Stomach (tissue), 9 donors: Measurements from ENCODE around the gene CACNG4. TPM values are rescaled to one million over a fixed set of nuclear protein-coding genes. Genes with fewer than 3 reads are reported as not detected.

Experiments used
- DNase-seq, 2 donors: peaks; one replicate each; pipeline versions ENCODE4 v3.0.0 to v3.0.0-alpha.2; 2013 to 2019
- H3K27ac ChIP-seq, 5 donors: fragments of 200-600 bp in 4 of 5; sonication (generic) in 4 of 5; one replicate each; pipeline ENCODE4 v1.5.1; 2013 to 2019; ENCODE audit warnings: mild to moderate bottlenecking in 1 of 5, moderate library complexity in 1 of 5
- H3K27me3 ChIP-seq, 3 donors: fragments of 200-600 bp; sonication (generic); one replicate each; pipeline ENCODE4 v1.5.1; 2017 to 2019; ENCODE audit warnings: mixed run types in 1 of 3
- H3K36me3 ChIP-seq, 4 donors: fragments of 200-600 bp; sonication (generic); 1 replicate in 3 of 4; 2 replicates in 1 of 4; pipeline ENCODE4 v1.5.1; 2016 to 2019
- H3K4me1 ChIP-seq, 4 donors: fragments of 200-600 bp; sonication (generic); one replicate each; pipeline ENCODE4 v1.5.1; 2016 to 2019
- H3K4me3 ChIP-seq, 4 donors: fragments of 200-600 bp; sonication (generic) in 3 of 4; one replicate each; pipeline ENCODE4 v1.5.1; 2016 to 2019; ENCODE audit warnings: mild to moderate bottlenecking in 1 of 4
- H3K9me3 ChIP-seq, 4 donors: fragments of 200-600 bp; sonication (generic); one replicate each; pipeline ENCODE4 v1.5.1; 2016 to 2019
- EP300 ChIP-seq: sonication (generic); formaldehyde crosslinking; IDR thresholded peaks from one replicate; pipeline ENCODE4 v1.6.1; 2017; ENCODE audit warnings: antibody characterized with exemption
- POLR2A ChIP-seq, 4 donors: fragments of 450-650 bp; IDR thresholded peaks; one replicate each; pipeline ENCODE4 v1.6.1; 2016; ENCODE audit warnings: antibody characterized with exemption in 4 of 4, control low read depth in 2 of 4, mild to moderate bottlenecking in 1 of 4, moderate library complexity in 1 of 4
- POLR2AphosphoS5 ChIP-seq, 3 donors: sonication (generic); formaldehyde crosslinking; IDR thresholded peaks; one replicate each; pipeline ENCODE4 v1.6.1; 2016; ENCODE audit warnings: antibody characterized with exemption in 3 of 3
- WGBS, 5 donors: extraction: QIAGEN DNeasy Blood & Tissue Kit in 3 of 5; methylation state at CpG; one replicate each; pipeline versions ENCODE4 v1.1.5 to v1.1.7; 2013 to 2018; 5-methylcytosine and 5-hydroxymethylcytosine counted together
- intact Hi-C: fragments of 100-400 bp; cut with DNase I; formaldehyde crosslinking; loops from one replicate; pipeline ENCODE4 v1.15.1; 2023; ENCODE audit warnings: low total_unique reads
- polyA plus RNA-seq, 3 donors: library from polyadenylated mRNA; stranded (reverse); fragments of 200-250 nt; gene quantifications; one replicate each; pipeline ENCODE4 v1.2.3, GENCODE V29; 2013
- total RNA-seq, 5 donors: library from RNA; depleted of rRNA; stranded (reverse); fragments of >200 nt; gene quantifications; one replicate each; pipeline versions ENCODE4 v1.1.0 to v1.2.3, GENCODE V29; 2014 to 2016
- TF ChIP-seq, protein P1 (sequence below), 7 experiments: fragments of 450-650 bp in 4 of 7; fragments of 200-600 bp in 3 of 7; sonication (generic) in 3 of 7; IDR thresholded peaks; one replicate each; pipeline ENCODE4 v1.5.1; 2016 to 2019; ENCODE audit warnings: antibody characterized with exemption in 7 of 7, control low read depth in 2 of 7, mild to moderate bottlenecking in 1 of 7
- donor health status: healthy with polysubstance abuse.
- donor health status: Bipolar disorder and iron deficiency.
- donor health status: healthy.

Gene CACNG4
- total and polyA plus RNA-seq, 8 donors = 0.15 to 8.8 (median 0.96) TPM; not detected in 2

DNA sequence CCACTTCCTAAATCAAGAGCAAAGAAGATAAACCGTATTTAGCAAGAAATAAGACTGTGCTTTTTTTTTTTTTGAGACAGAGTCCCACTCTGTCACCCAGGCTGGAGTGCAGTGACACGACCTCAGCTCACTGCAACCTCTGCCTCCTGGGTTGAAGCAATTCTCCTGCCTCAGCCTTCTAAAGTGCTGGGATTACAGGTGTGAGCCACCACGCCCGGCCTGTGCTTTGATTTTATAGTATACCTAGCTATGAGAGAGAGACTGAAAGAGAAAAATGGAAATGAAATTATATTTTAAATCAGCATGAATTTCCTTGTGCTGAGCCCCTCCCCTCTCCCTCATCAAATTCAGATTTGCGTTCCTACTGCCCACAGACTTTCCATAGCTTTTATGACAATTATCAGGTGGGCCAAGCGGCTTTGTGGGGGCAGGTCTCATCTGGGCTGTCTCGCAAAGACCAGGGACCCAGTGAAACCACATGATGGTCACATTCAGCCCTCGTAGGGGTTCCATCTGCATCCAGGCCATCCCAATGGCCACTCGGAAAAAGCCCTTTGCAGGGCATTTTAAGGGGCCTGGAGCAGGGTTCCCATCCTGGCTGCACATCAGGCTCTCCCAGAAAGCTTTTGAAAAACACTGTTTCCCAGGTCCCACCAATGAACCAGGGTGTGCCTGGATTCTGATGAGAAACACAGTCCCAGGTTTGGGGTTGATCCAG lies 88.4 kb downstream of the CACNG4 start:
- Histone ChIP-seq H3K4me1 (no peaks in the 10 kb centered on the region), H3K4me3 (no peak overlapping the region), H3K27me3 (no peaks in the 10 kb centered on the region), H3K9me3 (peaks cover 0 to 23% (median 22%) of the 10 kb centered on the region in 4 donors), H3K27ac (no peak overlapping the region), H3K36me3 (no peaks in the 10 kb centered on the region)
- peak in 1 of 2 donors; percentile 20 for DNase-seq
- intact Hi-C loops = no loop called here
- TF ChIP-seq POLR2AphosphoS5 (IDR thresholded peaks at IDR 0.05) = no peak
- TF ChIP-seq POLR2A (IDR thresholded peaks at IDR 0.05) = no peak
- no peak for TF ChIP-seq EP300
- TF ChIP-seq, protein P1, sequence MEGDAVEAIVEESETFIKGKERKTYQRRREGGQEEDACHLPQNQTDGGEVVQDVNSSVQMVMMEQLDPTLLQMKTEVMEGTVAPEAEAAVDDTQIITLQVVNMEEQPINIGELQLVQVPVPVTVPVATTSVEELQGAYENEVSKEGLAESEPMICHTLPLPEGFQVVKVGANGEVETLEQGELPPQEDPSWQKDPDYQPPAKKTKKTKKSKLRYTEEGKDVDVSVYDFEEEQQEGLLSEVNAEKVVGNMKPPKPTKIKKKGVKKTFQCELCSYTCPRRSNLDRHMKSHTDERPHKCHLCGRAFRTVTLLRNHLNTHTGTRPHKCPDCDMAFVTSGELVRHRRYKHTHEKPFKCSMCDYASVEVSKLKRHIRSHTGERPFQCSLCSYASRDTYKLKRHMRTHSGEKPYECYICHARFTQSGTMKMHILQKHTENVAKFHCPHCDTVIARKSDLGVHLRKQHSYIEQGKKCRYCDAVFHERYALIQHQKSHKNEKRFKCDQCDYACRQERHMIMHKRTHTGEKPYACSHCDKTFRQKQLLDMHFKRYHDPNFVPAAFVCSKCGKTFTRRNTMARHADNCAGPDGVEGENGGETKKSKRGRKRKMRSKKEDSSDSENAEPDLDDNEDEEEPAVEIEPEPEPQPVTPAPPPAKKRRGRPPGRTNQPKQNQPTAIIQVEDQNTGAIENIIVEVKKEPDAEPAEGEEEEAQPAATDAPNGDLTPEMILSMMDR (IDR thresholded peaks at IDR 0.05) = no peak
- 88 to 93% (median 91%) methylated on average over 9 of the region's 9 CpGs for WGBS, 5 donors

DNA sequence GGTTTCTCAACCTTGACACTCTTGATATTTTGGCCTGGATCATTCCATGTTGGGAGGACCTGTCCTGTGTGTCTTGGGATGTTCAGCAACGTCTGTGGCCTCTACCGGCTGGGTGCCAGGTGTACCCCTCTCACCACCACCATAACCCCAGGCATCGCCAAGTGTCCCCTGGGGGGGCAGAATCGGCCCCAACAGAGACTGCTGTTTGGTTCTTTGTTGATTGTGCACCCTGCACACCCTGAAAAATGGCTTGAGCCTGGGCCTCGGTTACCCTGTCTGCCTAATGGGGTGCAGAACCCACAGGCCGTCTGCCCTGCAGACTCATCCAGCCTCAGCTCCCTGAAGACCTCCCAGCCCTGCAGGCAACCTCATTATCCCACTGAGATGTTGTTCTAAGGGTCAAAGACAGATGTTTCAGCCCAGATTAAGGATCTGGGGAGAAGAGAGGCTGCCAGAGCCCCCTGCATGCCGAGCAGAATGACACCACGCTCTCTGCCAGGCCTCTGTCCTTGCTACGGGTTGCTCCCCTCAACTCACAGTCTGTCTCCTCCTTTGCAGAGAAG lies 89.0 kb downstream of the CACNG4 start:
- intact Hi-C loops = no loop called here
- Histone ChIP-seq H3K4me1 (no peaks in the 10 kb centered on the region), H3K9me3 (peaks cover 0 to 17% (median 16%) of the 10 kb centered on the region in 4 donors), H3K27ac (no peak overlapping the region), H3K27me3 (no peaks in the 10 kb centered on the region), H3K4me3 (no peak overlapping the region), H3K36me3 (no peaks in the 10 kb centered on the region)
- 89 to 95% (median 90%) methylated on average over 6 to 9 of the region's 9 CpGs for WGBS, 5 donors
- no peak for DNase-seq
- no peak for TF ChIP-seq POLR2A (IDR thresholded peaks at IDR 0.05)
- no peak for TF ChIP-seq POLR2AphosphoS5 (IDR thresholded peaks at IDR 0.05)
- TF ChIP-seq EP300 = no peak
- TF ChIP-seq, protein P1 (IDR thresholded peaks at IDR 0.05) = no peak

DNA sequence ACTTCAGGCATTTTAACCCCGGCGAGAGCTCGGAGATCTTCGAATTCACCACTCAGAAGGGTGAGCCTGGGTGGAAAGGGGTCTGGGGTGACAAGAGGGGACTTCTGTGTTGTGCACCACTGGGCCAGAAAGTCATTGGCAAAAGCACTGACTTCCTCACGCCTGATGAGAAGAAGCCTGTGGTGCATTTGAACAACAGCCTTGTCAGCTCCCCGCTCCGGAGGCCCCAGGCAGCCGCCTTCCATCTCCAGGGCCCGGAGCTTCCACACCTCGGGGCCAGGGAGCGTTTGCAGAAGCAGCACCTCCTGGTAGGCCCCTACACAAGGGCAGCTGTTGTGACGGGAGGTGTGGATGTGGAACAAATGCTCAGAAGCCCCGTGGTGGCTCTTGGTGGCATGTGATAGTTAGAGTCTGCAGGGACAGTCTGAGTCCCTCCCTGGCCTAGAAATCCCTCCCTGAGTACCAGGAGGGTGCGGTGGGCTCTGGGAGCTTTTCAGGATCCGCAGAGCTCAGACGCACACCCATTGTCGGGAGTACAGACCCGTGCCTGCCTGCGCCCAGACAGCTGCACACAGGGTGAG lies 89.6 kb downstream of the CACNG4 start:
- H3K27ac ChIP-seq = no peak overlapping the region
- no peaks in the 10 kb centered on the region for H3K27me3 ChIP-seq
- TF ChIP-seq, protein P1 (IDR thresholded peaks at IDR 0.05) = no peak
- no peak for TF ChIP-seq EP300
- no peak for TF ChIP-seq POLR2AphosphoS5 (IDR thresholded peaks at IDR 0.05)
- no peak for TF ChIP-seq POLR2A (IDR thresholded peaks at IDR 0.05)
- no peaks in the 10 kb centered on the region for H3K36me3 ChIP-seq
- no peaks in the 10 kb centered on the region for H3K4me1 ChIP-seq
- no peak overlapping the region for H3K4me3 ChIP-seq
- peak in 1 of 2 donors; percentile 16 for DNase-seq
- intact Hi-C loops = no loop called here
- WGBS, 5 donors = 75 to 86% (median 82%) methylated on average over 13 to 19 of the region's 19 CpGs
- peaks cover 0 to 11% (median 10%) of the 10 kb centered on the region in 4 donors for H3K9me3 ChIP-seq

DNA sequence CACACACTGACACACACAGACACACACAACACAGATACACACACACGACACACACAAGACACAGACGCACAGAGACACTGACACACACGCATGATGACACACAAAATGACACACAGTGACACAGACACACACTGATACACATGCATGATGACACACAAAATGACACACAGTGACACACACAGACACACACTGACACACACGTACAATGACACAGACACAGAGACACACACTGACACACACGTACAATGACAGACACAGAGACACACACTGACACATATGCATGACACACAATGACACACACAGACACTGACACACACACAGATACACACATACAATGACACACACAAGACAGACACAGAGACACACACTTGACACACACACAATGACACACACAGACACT lies 90.1 kb downstream of the CACNG4 start:
- no peak for TF ChIP-seq EP300
- TF ChIP-seq POLR2AphosphoS5 (IDR thresholded peaks at IDR 0.05) = no peak
- TF ChIP-seq, protein P1 (IDR thresholded peaks at IDR 0.05) = no peak
- no peak for TF ChIP-seq POLR2A (IDR thresholded peaks at IDR 0.05)
- no peak overlapping the region for H3K27ac ChIP-seq
- intact Hi-C loops = no loop called here
- DNase-seq = no peak
- no peaks in the 10 kb centered on the region for H3K4me1 ChIP-seq
- H3K4me3 ChIP-seq = no peak overlapping the region
- H3K36me3 ChIP-seq = no peaks in the 10 kb centered on the region
- H3K27me3 ChIP-seq = no peaks in the 10 kb centered on the region
- 69 to 98% (median 85%) methylated on average over 5 of the region's 5 CpGs for WGBS, 5 donors
- peaks cover 0 to 6% (median 5%) of the 10 kb centered on the region in 4 donors for H3K9me3 ChIP-seq
